Retinal pigment epithelial cell (primary cell): ENCODE measurements around the gene ADCY10.

Experiments
- DNase-seq: peaks from one replicate; pipeline ENCODE4 v3.0.0-alpha.2; 2010; ENCODE audit warnings: low read depth
- H3K4me3 ChIP-seq: 2 replicates; pipeline ENCODE4 v1.5.1; 2011; ENCODE audit warnings: mild to moderate bottlenecking, low read length, control low read depth, moderate library complexity
- TF ChIP-seq, protein P1 (sequence below): conservative IDR thresholded peaks from 2 replicates; pipeline ENCODE4 v1.5.1; 2011; ENCODE audit warnings: low read depth, low read length, control low read depth, inconsistent platforms

Gene ADCY10

DNA sequence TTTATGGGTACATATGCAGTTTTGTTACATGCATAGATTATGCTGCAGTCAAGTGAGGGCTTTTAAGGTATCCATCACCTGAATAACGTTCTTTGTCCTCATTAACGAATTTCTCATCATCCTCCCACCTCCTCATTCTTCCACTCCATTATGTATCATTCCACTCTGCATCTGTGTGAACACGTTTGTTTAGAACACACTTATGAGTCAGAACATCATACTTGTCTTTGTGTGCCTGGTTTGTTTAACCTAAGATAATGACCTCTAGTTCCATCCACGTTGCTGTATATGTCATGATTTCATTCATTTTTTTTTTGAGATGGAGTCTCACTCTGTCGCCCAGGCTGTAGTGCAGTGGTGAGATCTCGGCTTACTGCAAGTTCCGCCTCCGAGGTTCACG is 29.6 kb upstream of the ADCY10 start:
- no peak for DNase-seq
- H3K4me3 ChIP-seq, result no peak overlapping the region
- TF ChIP-seq, protein P1, sequence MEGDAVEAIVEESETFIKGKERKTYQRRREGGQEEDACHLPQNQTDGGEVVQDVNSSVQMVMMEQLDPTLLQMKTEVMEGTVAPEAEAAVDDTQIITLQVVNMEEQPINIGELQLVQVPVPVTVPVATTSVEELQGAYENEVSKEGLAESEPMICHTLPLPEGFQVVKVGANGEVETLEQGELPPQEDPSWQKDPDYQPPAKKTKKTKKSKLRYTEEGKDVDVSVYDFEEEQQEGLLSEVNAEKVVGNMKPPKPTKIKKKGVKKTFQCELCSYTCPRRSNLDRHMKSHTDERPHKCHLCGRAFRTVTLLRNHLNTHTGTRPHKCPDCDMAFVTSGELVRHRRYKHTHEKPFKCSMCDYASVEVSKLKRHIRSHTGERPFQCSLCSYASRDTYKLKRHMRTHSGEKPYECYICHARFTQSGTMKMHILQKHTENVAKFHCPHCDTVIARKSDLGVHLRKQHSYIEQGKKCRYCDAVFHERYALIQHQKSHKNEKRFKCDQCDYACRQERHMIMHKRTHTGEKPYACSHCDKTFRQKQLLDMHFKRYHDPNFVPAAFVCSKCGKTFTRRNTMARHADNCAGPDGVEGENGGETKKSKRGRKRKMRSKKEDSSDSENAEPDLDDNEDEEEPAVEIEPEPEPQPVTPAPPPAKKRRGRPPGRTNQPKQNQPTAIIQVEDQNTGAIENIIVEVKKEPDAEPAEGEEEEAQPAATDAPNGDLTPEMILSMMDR, result no peak

DNA sequence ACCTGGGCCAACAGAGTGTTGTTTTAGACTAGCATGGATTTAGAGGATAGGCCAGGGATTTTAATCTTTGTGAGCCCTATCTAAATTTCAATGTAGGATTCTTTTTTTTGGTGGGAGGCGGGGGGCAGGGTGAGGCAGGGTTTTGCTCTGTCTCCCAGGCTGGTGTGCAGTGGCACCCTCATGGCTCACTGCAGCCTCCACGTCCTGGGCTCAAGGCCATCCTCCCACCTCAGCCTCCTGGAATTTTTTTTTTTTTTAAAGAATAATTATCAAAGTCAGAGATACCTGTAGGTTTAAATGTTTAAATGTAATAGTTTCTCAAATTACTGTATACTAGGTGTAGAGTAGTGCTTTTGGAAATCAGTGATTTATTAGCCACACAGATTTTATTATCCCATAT is 26.3 kb upstream of the ADCY10 start:
- no peak overlapping the region for H3K4me3 ChIP-seq
- DNase-seq, result no peak
- TF ChIP-seq, protein P1, result no peak

DNA sequence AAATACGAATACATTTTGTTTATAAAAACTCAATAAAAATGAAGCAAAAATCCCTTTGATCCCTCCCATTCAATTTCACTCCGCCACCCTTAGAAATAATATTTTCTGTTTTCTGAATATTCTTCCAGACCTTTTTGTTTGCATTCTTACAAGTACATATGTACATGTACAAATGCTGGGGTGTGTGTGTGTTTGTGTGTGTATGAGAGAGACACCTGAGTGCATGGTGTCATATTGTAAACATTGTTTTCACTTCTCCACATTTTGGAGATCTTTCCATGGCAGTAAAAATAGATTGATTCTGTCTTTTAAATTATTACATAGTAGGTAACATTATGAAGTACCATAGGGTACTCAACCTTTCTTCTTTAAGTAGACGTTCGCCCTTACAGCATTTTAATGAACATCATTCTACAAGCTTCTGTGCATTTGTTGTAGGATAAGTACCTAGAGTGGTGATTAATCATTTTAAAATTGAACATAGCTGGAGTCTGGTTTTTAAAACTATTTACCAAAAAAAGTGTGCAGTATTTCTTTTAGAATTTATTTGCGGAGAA is 24.2 kb upstream of the ADCY10 start:
- H3K4me3 ChIP-seq, result peak overlapping the region; percentile 89
- DNase-seq, result no peak
- TF ChIP-seq, protein P1, result no peak

- no peak for DNase-seq
- peak overlapping the region; percentile 89 for H3K4me3 ChIP-seq
- TF ChIP-seq, protein P1, result no peak
These were observed 23.7 kb upstream of the ADCY10 start for GRCh38 chr1:167937709-167938010.

DNA sequence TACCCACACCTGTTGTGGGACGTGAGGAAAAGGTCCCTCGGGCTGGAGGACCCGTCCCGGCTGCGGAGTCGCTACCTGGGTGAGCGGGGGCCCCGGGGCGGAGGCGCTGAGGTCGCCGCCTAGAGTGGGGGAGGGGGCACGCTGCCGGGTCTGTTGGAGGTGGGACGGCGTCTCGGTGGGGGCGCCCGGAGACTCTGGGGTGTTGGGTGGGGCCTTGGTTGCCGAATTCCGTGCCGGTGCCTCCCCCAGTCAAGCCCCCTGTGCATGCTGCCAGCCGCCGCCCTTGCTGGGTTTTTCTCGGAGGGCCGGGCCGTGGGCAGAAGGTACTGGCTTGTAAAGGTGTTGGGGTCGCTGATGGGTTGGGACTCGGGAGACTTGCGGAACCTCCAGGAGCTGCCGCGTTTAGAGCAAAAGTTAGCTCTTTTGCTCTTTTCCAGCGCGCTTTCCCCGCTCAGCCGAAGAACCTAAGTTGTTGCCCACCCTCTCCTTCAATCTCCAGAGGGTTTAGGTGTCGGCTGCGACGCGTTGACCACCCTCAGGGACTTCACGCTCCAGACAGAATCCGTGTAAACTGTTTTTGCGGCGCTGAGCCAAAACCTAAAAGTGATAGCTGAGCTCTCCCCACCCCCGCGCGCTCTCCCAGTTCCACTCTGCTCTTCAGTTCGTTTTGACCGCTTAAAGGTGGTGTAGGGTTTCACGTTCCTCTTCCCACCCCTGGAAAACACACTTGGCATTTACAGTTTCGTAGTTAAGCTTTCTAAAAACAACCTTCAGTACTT is 23.2 kb upstream of the ADCY10 start, which contains the start of gene MPC2:
Gene MPC2, minus strand, starts transcription at position 143 of the 779 bp plus-strand sequence. CDS start 1,231 bp downstream, outside the sequence.
- no peak for DNase-seq
- TF ChIP-seq, protein P1, result no peak
- peak within 1 kb of the TSS; percentile 89 for H3K4me3 ChIP-seq

DNA sequence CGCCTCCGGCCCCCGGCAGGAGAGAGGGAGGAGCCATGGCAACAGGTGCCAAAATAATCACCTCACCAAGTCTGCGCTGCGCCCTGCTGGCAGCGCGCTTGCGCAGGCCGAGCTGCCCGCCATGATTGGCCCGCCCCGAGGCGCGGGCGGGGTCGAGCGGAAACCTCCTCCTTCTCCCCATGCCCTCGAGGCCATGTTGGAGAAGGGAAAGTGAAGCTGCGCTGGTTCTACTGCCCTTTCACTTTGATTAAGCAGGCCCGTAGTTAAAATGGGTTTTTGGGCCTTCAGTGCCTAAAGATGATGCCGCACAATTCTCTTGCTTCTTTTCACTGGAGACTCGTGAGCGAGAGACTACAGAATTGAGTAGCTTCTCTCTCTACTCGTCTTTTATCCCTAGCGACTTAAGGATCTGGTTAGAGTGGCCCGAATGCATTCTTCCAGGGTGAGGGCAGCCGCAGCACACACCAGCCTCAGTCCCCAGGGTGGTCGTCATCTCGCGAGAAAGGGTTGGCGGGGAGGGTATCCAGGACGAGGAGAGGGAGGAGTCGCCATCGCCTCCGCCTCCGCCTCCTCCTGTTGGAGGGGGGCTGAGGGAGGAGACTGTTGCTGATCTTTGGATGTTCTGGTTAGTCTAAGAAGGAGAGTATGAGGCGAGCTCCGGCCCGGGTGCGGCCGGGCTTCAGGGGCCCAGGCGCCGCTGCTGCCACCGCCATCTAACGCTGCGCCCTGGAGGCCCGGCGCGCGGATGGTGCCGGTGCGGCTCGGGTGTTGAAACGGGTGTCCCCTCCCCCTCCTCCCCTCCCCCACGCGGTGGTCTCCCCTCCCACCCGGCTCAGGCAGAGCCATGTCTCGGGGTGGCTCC is 22.4 kb upstream of the ADCY10 start, which contains the start of gene DCAF6:
Gene DCAF6, plus strand, starts transcription at position 616 of the 862 bp plus-strand sequence. Its CDS starts 229 bp downstream, at position 845.
- peak within 1 kb of the TSS; percentile 89 for H3K4me3 ChIP-seq
- TF ChIP-seq, protein P1, result no peak
- peak; percentile 95 for DNase-seq
